SK-N-SH treated with all-trans-retinoic acid at 6 μM for 48 hours (cell line): Measurements from ENCODE around the gene LEMD2.

ENCODE experiments used
- ESRRG ChIP-seq: fragments of 250-450 bp; sonication (Bioruptor Pico); IDR thresholded peaks from 2 replicates; pipeline ENCODE4 v1.6.1; 2021; ENCODE audit warnings: mild to moderate bottlenecking
- GLIS3 ChIP-seq: fragments of 250-450 bp; sonication (Bioruptor Pico); IDR thresholded peaks from 2 replicates; pipeline ENCODE4 v1.5.0; 2020; ENCODE audit warnings: mild to moderate bottlenecking, moderate library complexity
- PPARA ChIP-seq: fragments of 250-450 bp; sonication (Bioruptor Pico); IDR thresholded peaks from 2 replicates; pipeline ENCODE4 v1.5.0; 2020; ENCODE audit warnings: mild to moderate bottlenecking, borderline replicate concordance
- RARB ChIP-seq: fragments of 250-450 bp; sonication (Bioruptor Pico); IDR thresholded peaks from 2 replicates; pipeline ENCODE4 v1.8.0; 2021; ENCODE audit warnings: mild to moderate bottlenecking, moderate library complexity
- SNAI2 ChIP-seq: fragments of 250-450 bp; sonication (Bioruptor Pico); IDR thresholded peaks from 2 replicates; pipeline ENCODE4 v1.5.0; 2020; ENCODE audit warnings: mild to moderate bottlenecking, moderate library complexity
- TCF4 ChIP-seq: fragments of 250-450 bp; sonication (Bioruptor Pico); IDR thresholded peaks from 2 replicates; pipeline ENCODE4 v1.8.0; 2021; ENCODE audit warnings: mild to moderate bottlenecking, moderate library complexity, borderline replicate concordance
- ZC3H10 ChIP-seq: fragments of 250-450 bp; sonication (Bioruptor Pico); IDR thresholded peaks from 2 replicates; pipeline ENCODE4 v1.5.1; 2021; ENCODE audit warnings: mild to moderate bottlenecking, moderate library complexity
- ZFP3 ChIP-seq: fragments of 250-450 bp; sonication (Bioruptor Pico); IDR thresholded peaks from 2 replicates; pipeline ENCODE4 v1.5.0; 2020; ENCODE audit warnings: mild to moderate bottlenecking, moderate library complexity
- TF ChIP-seq, protein P1 (sequence below): fragments of 250-450 bp; sonication (Bioruptor Pico); IDR thresholded peaks from 2 replicates; pipeline ENCODE4 v1.5.0; 2020; ENCODE audit warnings: mild to moderate bottlenecking, moderate library complexity
- TF ChIP-seq, protein P2 (sequence below): fragments of 250-450 bp; sonication (Bioruptor Pico); IDR thresholded peaks from 2 replicates; pipeline ENCODE4 v1.5.1; 2020; ENCODE audit warnings: low read depth, mild to moderate bottlenecking, moderate library complexity

DNA sequence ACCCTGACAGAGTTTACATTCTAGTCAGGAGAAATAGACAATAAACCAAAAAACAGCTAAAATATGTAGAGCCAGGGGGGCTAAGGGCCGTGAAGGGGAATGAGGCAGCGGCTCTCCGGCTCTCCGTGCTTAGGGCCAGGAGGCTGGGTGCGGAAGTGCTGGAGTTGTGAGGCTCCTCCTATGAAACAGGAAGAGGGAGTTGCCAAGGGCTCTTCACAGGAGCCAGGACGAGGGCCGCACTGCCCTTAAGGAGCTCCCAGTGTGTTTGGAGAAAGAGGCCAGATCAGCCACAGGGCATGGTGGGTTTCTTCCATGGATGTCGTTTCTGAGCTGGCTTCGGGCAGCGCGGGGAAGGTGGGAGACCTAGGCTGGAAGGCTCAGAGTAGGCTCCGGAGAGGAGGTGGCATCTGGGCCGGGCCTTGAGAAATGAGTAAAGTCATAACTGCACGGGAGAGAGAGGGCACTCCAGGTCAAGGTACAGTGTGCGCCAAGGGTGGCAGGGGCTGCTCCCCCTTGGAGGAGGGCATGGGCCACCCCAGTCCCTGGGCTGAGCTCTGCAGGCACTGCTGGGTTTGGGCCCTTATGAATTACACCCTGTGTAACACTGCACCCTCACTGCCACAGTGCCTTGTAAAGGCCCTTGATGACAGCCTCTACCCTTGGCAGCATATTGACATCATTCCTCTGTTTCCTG lies 35.7 kb upstream of the LEMD2 start:
- TF ChIP-seq PPARA (CRISPR knock-in tag) (no peak), ZFP3 (CRISPR knock-in tag) (no peak), TCF4 (CRISPR knock-in tag) (no peak), ZC3H10 (CRISPR knock-in tag) (no peak), SNAI2 (CRISPR knock-in tag) (no peak), RARB (CRISPR knock-in tag) (no peak), GLIS3 (CRISPR knock-in tag) (no peak), ESRRG (CRISPR knock-in tag) (no peak)
- TF ChIP-seq, protein P1, sequence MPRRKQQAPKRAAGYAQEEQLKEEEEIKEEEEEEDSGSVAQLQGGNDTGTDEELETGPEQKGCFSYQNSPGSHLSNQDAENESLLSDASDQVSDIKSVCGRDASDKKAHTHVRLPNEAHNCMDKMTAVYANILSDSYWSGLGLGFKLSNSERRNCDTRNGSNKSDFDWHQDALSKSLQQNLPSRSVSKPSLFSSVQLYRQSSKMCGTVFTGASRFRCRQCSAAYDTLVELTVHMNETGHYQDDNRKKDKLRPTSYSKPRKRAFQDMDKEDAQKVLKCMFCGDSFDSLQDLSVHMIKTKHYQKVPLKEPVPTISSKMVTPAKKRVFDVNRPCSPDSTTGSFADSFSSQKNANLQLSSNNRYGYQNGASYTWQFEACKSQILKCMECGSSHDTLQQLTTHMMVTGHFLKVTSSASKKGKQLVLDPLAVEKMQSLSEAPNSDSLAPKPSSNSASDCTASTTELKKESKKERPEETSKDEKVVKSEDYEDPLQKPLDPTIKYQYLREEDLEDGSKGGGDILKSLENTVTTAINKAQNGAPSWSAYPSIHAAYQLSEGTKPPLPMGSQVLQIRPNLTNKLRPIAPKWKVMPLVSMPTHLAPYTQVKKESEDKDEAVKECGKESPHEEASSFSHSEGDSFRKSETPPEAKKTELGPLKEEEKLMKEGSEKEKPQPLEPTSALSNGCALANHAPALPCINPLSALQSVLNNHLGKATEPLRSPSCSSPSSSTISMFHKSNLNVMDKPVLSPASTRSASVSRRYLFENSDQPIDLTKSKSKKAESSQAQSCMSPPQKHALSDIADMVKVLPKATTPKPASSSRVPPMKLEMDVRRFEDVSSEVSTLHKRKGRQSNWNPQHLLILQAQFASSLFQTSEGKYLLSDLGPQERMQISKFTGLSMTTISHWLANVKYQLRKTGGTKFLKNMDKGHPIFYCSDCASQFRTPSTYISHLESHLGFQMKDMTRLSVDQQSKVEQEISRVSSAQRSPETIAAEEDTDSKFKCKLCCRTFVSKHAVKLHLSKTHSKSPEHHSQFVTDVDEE (CRISPR knock-in tag): no peak
- TF ChIP-seq, protein P2, sequence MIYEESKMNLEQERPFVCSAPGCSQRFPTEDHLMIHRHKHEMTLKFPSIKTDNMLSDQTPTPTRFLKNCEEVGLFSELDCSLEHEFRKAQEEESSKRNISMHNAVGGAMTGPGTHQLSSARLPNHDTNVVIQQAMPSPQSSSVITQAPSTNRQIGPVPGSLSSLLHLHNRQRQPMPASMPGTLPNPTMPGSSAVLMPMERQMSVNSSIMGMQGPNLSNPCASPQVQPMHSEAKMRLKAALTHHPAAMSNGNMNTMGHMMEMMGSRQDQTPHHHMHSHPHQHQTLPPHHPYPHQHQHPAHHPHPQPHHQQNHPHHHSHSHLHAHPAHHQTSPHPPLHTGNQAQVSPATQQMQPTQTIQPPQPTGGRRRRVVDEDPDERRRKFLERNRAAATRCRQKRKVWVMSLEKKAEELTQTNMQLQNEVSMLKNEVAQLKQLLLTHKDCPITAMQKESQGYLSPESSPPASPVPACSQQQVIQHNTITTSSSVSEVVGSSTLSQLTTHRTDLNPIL (CRISPR knock-in tag): no peak
